K562 (cell line): ENCODE measurements around the gene SEMA6C. TPM values are rescaled to one million over a fixed set of nuclear protein-coding genes. Genes with fewer than 3 reads are reported as not detected.
A peak's percentile ranks its signal among the peaks of the same experiment; 100 is the strongest.

Experiments
- ARID2 ChIP-seq: fragments of 450-650 bp; IDR thresholded peaks from 2 replicates; pipeline ENCODE4 v1.6.1; 2017; ENCODE audit warnings: antibody characterized with exemption, mild to moderate bottlenecking
- C11orf30 ChIP-seq: fragments of 450-650 bp; IDR thresholded peaks from 2 replicates; pipeline ENCODE4 v1.6.1; 2016; ENCODE audit warnings: low read depth, mild to moderate bottlenecking
- CBX5 ChIP-seq: IDR thresholded peaks from 2 replicates; pipeline ENCODE4 v1.6.1; 2014; ENCODE audit warnings: low read depth, borderline replicate concordance
- CBX8 ChIP-seq: fragments of 200-600 bp; sonication (generic); IDR thresholded peaks from 2 replicates; pipeline ENCODE4 v1.6.1; 2012; ENCODE audit warnings: borderline replicate concordance, mixed run types, low read depth, mild to moderate bottlenecking, moderate library complexity, mixed read lengths, low read length, control low read depth, inconsistent platforms; ENCODE audit not compliant: poor library complexity, severe bottlenecking; ENCODE audit errors: extremely low read depth
- JUNB ChIP-seq: fragments of 450-650 bp; formaldehyde crosslinking; conservative IDR thresholded peaks from 2 replicates; pipeline ENCODE4 v1.4.0; 2020; ENCODE audit warnings: mild to moderate bottlenecking
- MBD2 ChIP-seq: sonication (generic); IDR thresholded peaks from 2 replicates; pipeline ENCODE4 v1.6.1; 2016; ENCODE audit warnings: low read depth, borderline replicate concordance
- NCOA1 ChIP-seq: fragments of 450-650 bp; IDR thresholded peaks from 2 replicates; pipeline ENCODE4 v1.6.1; 2016; ENCODE audit warnings: low read depth
- NR2F6 ChIP-seq: fragments of 450-650 bp; formaldehyde crosslinking; IDR thresholded peaks from 2 replicates; pipeline ENCODE4 v1.4.0; 2020; ENCODE audit warnings: mild to moderate bottlenecking
- POLR2B ChIP-seq: fragments of 450-650 bp; IDR thresholded peaks from 2 replicates; pipeline ENCODE4 v1.6.1; 2018; ENCODE audit warnings: low read depth; ENCODE audit not compliant: partially characterized antibody
- RBM22 ChIP-seq: fragments of 200-400 bp; formaldehyde crosslinking; IDR thresholded peaks from 2 replicates; pipeline ENCODE4 v1.6.1; 2018; ENCODE audit warnings: low read length, low read depth; ENCODE audit not compliant: poor library complexity, severe bottlenecking
- TAF9B ChIP-seq: fragments of 450-650 bp; IDR thresholded peaks from 2 replicates; pipeline ENCODE4 v1.6.1; 2018; ENCODE audit warnings: mild to moderate bottlenecking; ENCODE audit not compliant: partially characterized antibody
- ZNF668 ChIP-seq: fragments of 250-450 bp; sonication (Bioruptor Pico); IDR thresholded peaks from 2 replicates; pipeline ENCODE4 v1.8.0; 2022; ENCODE audit warnings: mild to moderate bottlenecking, inconsistent platforms
- ZNF740 ChIP-seq, 3 experiments: fragments of 200-800 bp in 1 of 3; sonication (Bioruptor generic) in 1 of 3; sonication (generic) in 1 of 3; formaldehyde crosslinking in 1 of 3; IDR thresholded peaks; 2 replicates each; pipeline versions ENCODE4 v1.6.1 to v1.8.0; 2016 to 2022; ENCODE audit warnings: mild to moderate bottlenecking in 2 of 3, missing compliant biosample characterization in 2 of 3, missing genetic modification characterization in 2 of 3, missing genetic modification reagents in 1 of 3
- polyA plus RNA-seq, 8 experiments: library from polyadenylated mRNA; depleted of rRNA in 4 of 8; stranded (reverse) in 5 of 8; unstranded in 3 of 8; fragments of >200 nt; fragmentation: Nextera tagmentation in 2 of 8; fragmentation: Illumina TruSeq in 1 of 8; extraction: Ambion mirVana in 2 of 8; extraction: Trizol in 1 of 8; gene quantifications; 2 replicates each; pipeline versions ENCODE4 v1.2.1 to v1.2.3, GENCODE V29; 2011 to 2014; ENCODE audit warnings: inconsistent platforms in 1 of 8, missing spikeins in 1 of 8
- total RNA-seq, 7 experiments: library from RNA; depleted of rRNA in 6 of 7; stranded (reverse); fragments of >200 nt in 6 of 7; fragmentation: Illumina TruSeq in 2 of 7; extraction: Trizol in 2 of 7; gene quantifications; 2 replicates each; pipeline versions ENCODE4 v1.2.1 to v1.2.3, GENCODE V29; 2011 to 2021; ENCODE audit warnings: low replicate concordance in 1 of 7
- TF ChIP-seq, protein P1 (sequence below), 2 experiments: fragments of 450-650 bp in 1 of 2; sonication (generic) in 1 of 2; formaldehyde crosslinking in 1 of 2; IDR thresholded peaks; 2 replicates each; pipeline versions ENCODE4 v1.7.1 to v1.9.0; 2016 to 2022; ENCODE audit warnings: inconsistent platforms in 1 of 2, mild to moderate bottlenecking in 1 of 2, missing genetic modification reagents in 1 of 2
- TF ChIP-seq, protein P2 (sequence below): fragments of 450-650 bp; formaldehyde crosslinking; IDR thresholded peaks from 2 replicates; pipeline ENCODE4 v1.4.0; 2020; ENCODE audit warnings: mild to moderate bottlenecking, moderate library complexity

Gene SEMA6C
- total and polyA plus RNA-seq, 9 of the 15 experiments (the other 6 are each of a cell fraction or from before 2014, with no cell fraction given), result 0.03 to 4.6 (median 0.95) TPM

DNA sequence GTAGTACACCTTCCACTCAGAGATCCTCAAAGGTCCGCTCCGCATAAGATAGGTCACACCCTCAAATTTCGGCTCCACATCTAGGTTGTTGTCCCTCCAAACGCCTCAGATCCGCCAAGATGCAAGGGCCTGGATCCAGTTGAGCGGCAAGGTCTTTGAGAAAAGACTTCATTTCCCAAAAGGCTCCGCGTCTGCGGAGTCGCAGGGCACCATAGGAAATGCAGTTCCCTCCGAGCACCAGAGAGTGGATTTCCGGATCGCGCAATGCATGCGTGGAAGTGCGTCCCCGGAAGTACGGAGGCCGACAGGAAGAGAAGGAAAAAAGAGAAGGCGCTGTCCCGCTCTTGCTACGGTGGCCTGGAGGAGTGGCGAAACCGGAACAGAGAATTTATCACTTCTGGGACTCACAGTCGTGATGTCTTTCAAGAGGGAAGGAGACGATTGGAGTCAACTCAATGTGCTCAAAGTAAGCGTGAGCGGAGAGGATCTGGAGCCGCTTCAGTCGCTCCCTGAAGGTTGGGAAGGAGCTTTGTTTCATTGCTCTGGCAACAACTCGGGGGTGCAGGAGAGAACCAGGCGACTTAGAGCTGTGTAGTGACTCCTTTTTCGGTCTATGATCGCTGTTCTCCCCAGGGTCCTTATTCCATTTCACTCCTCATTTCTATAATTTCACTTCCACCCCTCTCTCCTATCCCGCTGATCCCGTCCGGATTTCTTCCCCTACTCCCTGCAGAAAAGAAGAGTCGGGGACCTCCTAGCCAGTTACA is 19.5 kb upstream of the SEMA6C start, which contains the start of the genes LYSMD1 and SCNM1 (continued):
- peak; percentile 68 for TF ChIP-seq TAF9B
- TF ChIP-seq, protein P1, sequence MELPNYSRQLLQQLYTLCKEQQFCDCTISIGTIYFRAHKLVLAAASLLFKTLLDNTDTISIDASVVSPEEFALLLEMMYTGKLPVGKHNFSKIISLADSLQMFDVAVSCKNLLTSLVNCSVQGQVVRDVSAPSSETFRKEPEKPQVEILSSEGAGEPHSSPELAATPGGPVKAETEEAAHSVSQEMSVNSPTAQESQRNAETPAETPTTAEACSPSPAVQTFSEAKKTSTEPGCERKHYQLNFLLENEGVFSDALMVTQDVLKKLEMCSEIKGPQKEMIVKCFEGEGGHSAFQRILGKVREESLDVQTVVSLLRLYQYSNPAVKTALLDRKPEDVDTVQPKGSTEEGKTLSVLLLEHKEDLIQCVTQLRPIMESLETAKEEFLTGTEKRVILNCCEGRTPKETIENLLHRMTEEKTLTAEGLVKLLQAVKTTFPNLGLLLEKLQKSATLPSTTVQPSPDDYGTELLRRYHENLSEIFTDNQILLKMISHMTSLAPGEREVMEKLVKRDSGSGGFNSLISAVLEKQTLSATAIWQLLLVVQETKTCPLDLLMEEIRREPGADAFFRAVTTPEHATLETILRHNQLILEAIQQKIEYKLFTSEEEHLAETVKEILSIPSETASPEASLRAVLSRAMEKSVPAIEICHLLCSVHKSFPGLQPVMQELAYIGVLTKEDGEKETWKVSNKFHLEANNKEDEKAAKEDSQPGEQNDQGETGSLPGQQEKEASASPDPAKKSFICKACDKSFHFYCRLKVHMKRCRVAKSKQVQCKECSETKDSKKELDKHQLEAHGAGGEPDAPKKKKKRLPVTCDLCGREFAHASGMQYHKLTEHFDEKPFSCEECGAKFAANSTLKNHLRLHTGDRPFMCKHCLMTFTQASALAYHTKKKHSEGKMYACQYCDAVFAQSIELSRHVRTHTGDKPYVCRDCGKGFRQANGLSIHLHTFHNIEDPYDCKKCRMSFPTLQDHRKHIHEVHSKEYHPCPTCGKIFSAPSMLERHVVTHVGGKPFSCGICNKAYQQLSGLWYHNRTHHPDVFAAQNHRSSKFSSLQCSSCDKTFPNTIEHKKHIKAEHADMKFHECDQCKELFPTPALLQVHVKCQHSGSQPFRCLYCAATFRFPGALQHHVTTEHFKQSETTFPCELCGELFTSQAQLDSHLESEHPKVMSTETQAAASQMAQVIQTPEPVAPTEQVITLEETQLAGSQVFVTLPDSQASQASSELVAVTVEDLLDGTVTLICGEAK (IDR thresholded peaks at IDR 0.05), result peak; percentile 97
- TF ChIP-seq, protein P1 (CRISPR knock-in tag; IDR thresholded peaks at IDR 0.05), result no peak
- no peak for TF ChIP-seq RBM22
- TF ChIP-seq, protein P2, sequence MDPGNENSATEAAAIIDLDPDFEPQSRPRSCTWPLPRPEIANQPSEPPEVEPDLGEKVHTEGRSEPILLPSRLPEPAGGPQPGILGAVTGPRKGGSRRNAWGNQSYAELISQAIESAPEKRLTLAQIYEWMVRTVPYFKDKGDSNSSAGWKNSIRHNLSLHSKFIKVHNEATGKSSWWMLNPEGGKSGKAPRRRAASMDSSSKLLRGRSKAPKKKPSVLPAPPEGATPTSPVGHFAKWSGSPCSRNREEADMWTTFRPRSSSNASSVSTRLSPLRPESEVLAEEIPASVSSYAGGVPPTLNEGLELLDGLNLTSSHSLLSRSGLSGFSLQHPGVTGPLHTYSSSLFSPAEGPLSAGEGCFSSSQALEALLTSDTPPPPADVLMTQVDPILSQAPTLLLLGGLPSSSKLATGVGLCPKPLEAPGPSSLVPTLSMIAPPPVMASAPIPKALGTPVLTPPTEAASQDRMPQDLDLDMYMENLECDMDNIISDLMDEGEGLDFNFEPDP (CRISPR knock-in tag), result no peak
- TF ChIP-seq ZNF740 (CRISPR knock-in tag; IDR thresholded peaks at IDR 0.05), result no peak
- no peak for TF ChIP-seq ZNF740 (tag; IDR thresholded peaks at IDR 0.05)
- TF ChIP-seq POLR2B, result peak; percentile 51
- TF ChIP-seq ARID2, result no peak
- 0 out of 2 replicates have a peak, but pooled peaks have one; percentile 17 for TF ChIP-seq ZNF668 (CRISPR knock-in tag)
- TF ChIP-seq NR2F6, result no peak
- TF ChIP-seq JUNB, result no peak
- TF ChIP-seq MBD2, result peak; percentile 96
- no peak for TF ChIP-seq CBX8
- no peak for TF ChIP-seq NCOA1
- TF ChIP-seq C11orf30, result peak; percentile 87
- no peak for TF ChIP-seq CBX5
